GM21825 (cell line): ENCODE data around the gene LEKR1.

Experiments used
- ATAC-seq: cut with Tn5 transposase; IDR thresholded peaks from one replicate; pipeline ENCODE4 v1.9.1; 2021; ENCODE audit warnings: mild to moderate bottlenecking, moderate library complexity; ENCODE audit not compliant: unreplicated experiment

LEKR1 gene

GRCh38 chr3:157092230-157092629 lies 266.1 kb downstream of the LEKR1 start:
- ATAC-seq = no peak

GRCh38 chr3:157093096-157093495 lies 266.9 kb downstream of the LEKR1 start:
- ATAC-seq = no peak

GRCh38 chr3:157094301-157094700 lies 268.1 kb downstream of the LEKR1 start:
- ATAC-seq = no peak

DNA sequence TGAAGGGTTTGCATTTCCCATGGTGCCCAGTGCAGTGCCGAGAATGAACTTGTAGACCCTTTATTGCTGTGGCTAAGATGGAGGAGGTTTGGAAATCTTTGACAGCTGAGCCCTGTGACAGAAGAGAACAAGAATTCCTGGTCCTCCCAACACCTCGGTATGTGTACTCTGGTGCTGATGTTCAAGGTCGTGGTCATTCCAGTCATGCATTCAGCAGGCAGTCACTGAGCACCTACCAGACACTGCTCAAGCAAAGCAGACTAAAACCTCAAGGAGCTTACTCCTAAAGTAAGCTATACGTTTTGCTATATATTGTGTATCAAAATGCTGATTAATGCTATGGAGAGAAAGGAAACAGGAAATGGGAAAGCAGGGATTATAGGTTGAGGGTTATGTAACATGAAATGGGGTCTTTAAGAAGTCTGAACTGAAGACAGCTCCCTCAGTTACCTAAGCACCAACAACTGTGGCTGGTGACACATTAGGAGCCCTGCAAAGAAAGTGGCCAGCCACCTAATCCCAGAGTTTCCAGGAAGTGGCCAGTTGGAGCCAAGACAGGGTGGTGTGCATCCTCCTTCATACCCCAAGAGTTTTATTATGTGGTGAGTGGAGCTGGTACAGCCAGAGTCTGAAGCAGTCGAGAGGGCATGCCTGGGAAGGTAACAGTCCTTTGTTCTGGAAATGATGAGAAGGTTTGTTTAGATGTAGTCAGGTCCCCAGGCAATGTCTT lies 268.8 kb downstream of the LEKR1 start:
- ATAC-seq = no peak
